GM23248 (cell line): ENCODE data around the gene APBA1. TPM values are rescaled to one million over a fixed set of nuclear protein-coding genes. Genes with fewer than 3 reads are reported as not detected.

Experiments
- DNase-seq: peaks from one replicate; pipeline ENCODE4 v3.0.0-alpha.2; 2015
- H2AFZ ChIP-seq: fragments of 200-600 bp; sonication (generic); 2 replicates; pipeline ENCODE4 v1.6.1; 2016; ENCODE audit warnings: antibody characterized with exemption
- H3F3A ChIP-seq: fragments of 200-600 bp; sonication (generic); 2 replicates; pipeline ENCODE4 v1.6.1; 2016; ENCODE audit warnings: mild to moderate bottlenecking, antibody characterized with exemption, mixed run types; ENCODE audit not compliant: insufficient read depth
- H3K27ac ChIP-seq: fragments of 200-600 bp; sonication (generic); 2 replicates; pipeline ENCODE4 v1.5.1; 2016; ENCODE audit warnings: mild to moderate bottlenecking
- H3K27me3 ChIP-seq: fragments of 200-600 bp; sonication (generic); replicated peaks from 2 replicates; pipeline ENCODE4 v1.6.1; 2016; ENCODE audit warnings: mild to moderate bottlenecking; ENCODE audit not compliant: insufficient read depth
- H3K36me3 ChIP-seq: fragments of 200-600 bp; sonication (generic); 2 replicates; pipeline ENCODE4 v1.6.1; 2016; ENCODE audit warnings: low read depth, mild to moderate bottlenecking
- H3K4me1 ChIP-seq: fragments of 200-600 bp; sonication (generic); 2 replicates; pipeline ENCODE4 v1.6.1; 2016; ENCODE audit warnings: mild to moderate bottlenecking; ENCODE audit not compliant: insufficient read depth
- H3K4me2 ChIP-seq: fragments of 200-600 bp; sonication (generic); one replicate; pipeline ENCODE4 v1.6.1; 2016; ENCODE audit warnings: mild to moderate bottlenecking; ENCODE audit not compliant: unreplicated experiment
- H3K4me3 ChIP-seq: fragments of 200-600 bp; sonication (generic); 2 replicates; pipeline ENCODE4 v1.5.1; 2016; ENCODE audit warnings: mild to moderate bottlenecking
- H3K79me2 ChIP-seq: fragments of 200-600 bp; sonication (generic); 2 replicates; pipeline ENCODE4 v1.6.1; 2016; ENCODE audit warnings: mild to moderate bottlenecking; ENCODE audit not compliant: insufficient read depth
- H3K9ac ChIP-seq: fragments of 200-600 bp; sonication (generic); 2 replicates; pipeline ENCODE4 v1.6.1; 2016; ENCODE audit warnings: mild to moderate bottlenecking
- H3K9me2 ChIP-seq: fragments of 200-600 bp; sonication (generic); 2 replicates; pipeline ENCODE4 v1.6.1; 2016; ENCODE audit warnings: mixed run types, mild to moderate bottlenecking, moderate library complexity; ENCODE audit not compliant: insufficient read depth
- H3K9me3 ChIP-seq: fragments of 200-600 bp; sonication (generic); one replicate; pipeline ENCODE4 v1.6.1; 2017; ENCODE audit warnings: low read depth
- H4K20me1 ChIP-seq: fragments of 200-600 bp; sonication (generic); 2 replicates; pipeline ENCODE4 v1.6.0; 2016; ENCODE audit not compliant: insufficient read depth
- EZH2 ChIP-seq: fragments of 200-600 bp; sonication (generic); IDR thresholded peaks from 2 replicates; pipeline ENCODE4 v1.6.1; 2018; ENCODE audit warnings: antibody characterized with exemption, mild to moderate bottlenecking; ENCODE audit not compliant: insufficient read depth, poor library complexity, severe bottlenecking
- EZH2phosphoT487 ChIP-seq: fragments of 200-600 bp; sonication (generic); IDR thresholded peaks from 2 replicates; pipeline ENCODE4 v1.6.1; 2018; ENCODE audit warnings: antibody characterized with exemption, moderate library complexity, mild to moderate bottlenecking, low read depth; ENCODE audit not compliant: insufficient read depth
- WGBS, 2 experiments: methylation state at CpG; one replicate each; pipeline ENCODE4 v1.1.6; 2015 to 2017; ENCODE audit warnings: low lambda C conversion rate in 2 of 2, low coverage in 1 of 2; ENCODE audit errors: missing lambda C conversion rate in 2 of 2; 5-methylcytosine and 5-hydroxymethylcytosine counted together
- in situ Hi-C: fragments of 300-500 bp; cut with MboI; formaldehyde crosslinking; loops from 2 replicates; pipeline ENCODE4 v1.15.0; 2020
- polyA plus RNA-seq: library from polyadenylated mRNA; unstranded; fragments of >200 nt; fragmentation: Nextera tagmentation; extraction: Ambion mirVana; gene quantifications from 2 replicates; pipeline ENCODE4 v1.2.1, GENCODE V29; 2016
- total RNA-seq: library from RNA; depleted of rRNA; stranded (reverse); fragments of >200 nt; shearing (Covaris generic); gene quantifications from 2 replicates; pipeline ENCODE4 v1.2.3, GENCODE V29; 2014

Gene APBA1
- total and polyA plus RNA-seq, 2 experiments from 2014 or later = 0.93 to 11.3 TPM

DNA sequence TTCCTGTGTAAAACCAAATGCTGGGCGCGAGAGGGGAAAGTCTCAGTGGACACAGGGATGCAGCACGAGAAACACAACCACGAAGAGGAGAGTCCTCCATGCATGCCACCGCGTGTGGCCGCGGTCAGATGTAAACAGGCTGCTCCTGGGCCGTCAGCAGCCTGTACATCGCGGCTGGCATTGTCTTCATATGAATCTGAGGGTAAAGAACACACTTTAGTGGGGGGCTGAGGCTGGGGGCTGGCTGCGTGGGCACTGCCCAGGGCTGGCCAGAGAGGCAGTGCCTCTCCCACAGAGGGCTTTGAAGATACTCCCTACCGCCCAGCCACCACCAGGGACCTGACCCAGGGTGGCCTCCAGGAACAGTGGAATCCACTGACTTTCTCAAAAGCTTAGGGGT is 241.0 kb downstream of the APBA1 start:
- no peak overlapping the region for H3K9ac ChIP-seq
- H3K4me1 ChIP-seq = no peaks in the 10 kb centered on the region
- H3K79me2 ChIP-seq = no peaks in the 10 kb centered on the region
- no peaks in the 10 kb centered on the region for H4K20me1 ChIP-seq
- H3F3A ChIP-seq = 0 out of 2 replicates have a peak, but pooled peaks cover 5% of the 10 kb centered on the region
- no peak overlapping the region for H3K4me2 ChIP-seq
- no peak overlapping the region for H3K27ac ChIP-seq
- H3K27me3 ChIP-seq = no peaks in the 10 kb centered on the region
- in situ Hi-C loops = loop anchor here (25.0 kb wide), 1 partner anchor 681 kb away; no protein-coding TSS in a partner anchor
- DNase-seq = no peak
- no peaks in the 10 kb centered on the region for H3K9me3 ChIP-seq
- WGBS, 2 experiments = 94 to 95% methylated on average over 13 of the region's 13 CpGs
- TF ChIP-seq EZH2phosphoT487 = no peak
- no peaks in the 10 kb centered on the region for H3K9me2 ChIP-seq
- H2AFZ ChIP-seq = no peak overlapping the region
- H3K36me3 ChIP-seq = no peaks in the 10 kb centered on the region
- H3K4me3 ChIP-seq = no peak overlapping the region

DNA sequence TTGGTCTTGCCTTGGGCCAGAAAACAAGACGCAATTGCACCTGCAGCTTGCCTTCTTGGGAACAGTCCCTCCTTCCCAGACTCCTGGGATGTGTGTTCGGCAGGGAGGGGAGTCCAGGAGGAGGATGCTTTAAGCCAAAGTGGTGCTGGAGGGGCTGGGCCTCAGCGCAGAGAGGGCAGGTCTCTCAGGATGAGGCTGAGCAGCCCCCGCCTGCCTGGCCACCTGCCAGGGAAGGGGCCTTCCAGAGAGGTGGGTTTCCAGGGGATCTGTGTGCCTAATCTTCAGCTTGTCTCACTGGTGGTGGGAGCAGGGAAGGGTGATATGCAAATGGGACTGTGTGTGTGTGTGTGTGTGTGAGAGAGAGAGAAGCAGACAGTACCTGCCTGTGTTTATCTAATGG is 242.0 kb downstream of the APBA1 start:
- Histone ChIP-seq H3K4me1 (no peaks in the 10 kb centered on the region), H3K9me2 (no peaks in the 10 kb centered on the region), H3K27ac (no peak overlapping the region), H3K9me3 (no peaks in the 10 kb centered on the region), H3K9ac (no peak overlapping the region), H2AFZ (no peak overlapping the region), H4K20me1 (no peaks in the 10 kb centered on the region), H3K36me3 (no peaks in the 10 kb centered on the region), H3K27me3 (no peaks in the 10 kb centered on the region), H3K4me2 (no peak overlapping the region), H3K79me2 (no peaks in the 10 kb centered on the region), H3K4me3 (no peak overlapping the region), H3F3A (0 out of 2 replicates have a peak, but pooled peaks cover 5% of the 10 kb centered on the region)
- TF ChIP-seq EZH2 (no peak), EZH2phosphoT487 (no peak)
- WGBS, 2 experiments = 83 to 89% methylated on average over 4 of the region's 4 CpGs
- DNase-seq = no peak
- in situ Hi-C loops = loop anchor here (25.0 kb wide), 1 partner anchor 682 kb away; no protein-coding TSS in a partner anchor

GRCh38 chr9:69429281-69429680 is 242.9 kb downstream of the APBA1 start:
- no peaks in the 10 kb centered on the region for H3K79me2 ChIP-seq
- no peaks in the 10 kb centered on the region for H3K27me3 ChIP-seq
- WGBS, 2 experiments = 78 to 79% methylated on average over 6 of the region's 6 CpGs
- no peak overlapping the region for H3K4me3 ChIP-seq
- H3K36me3 ChIP-seq = no peaks in the 10 kb centered on the region
- H3K9ac ChIP-seq = no peak overlapping the region
- no peak overlapping the region for H3K27ac ChIP-seq
- in situ Hi-C loops = loop anchor here (25.0 kb wide), 1 partner anchor 683 kb away; no protein-coding TSS in a partner anchor
- H3K4me2 ChIP-seq = no peak overlapping the region
- H3K4me1 ChIP-seq = no peaks in the 10 kb centered on the region
- H3F3A ChIP-seq = 0 out of 2 replicates have a peak, but pooled peaks cover 5% of the 10 kb centered on the region
- H3K9me2 ChIP-seq = no peaks in the 10 kb centered on the region
- no peak overlapping the region for H2AFZ ChIP-seq
- TF ChIP-seq EZH2phosphoT487 (no peak), EZH2 (no peak)
- no peak for DNase-seq
- H3K9me3 ChIP-seq = no peaks in the 10 kb centered on the region
- no peaks in the 10 kb centered on the region for H4K20me1 ChIP-seq

- Histone ChIP-seq H2AFZ (no peak overlapping the region), H3K9ac (no peak overlapping the region), H4K20me1 (no peaks in the 10 kb centered on the region), H3K9me3 (no peaks in the 10 kb centered on the region), H3K9me2 (no peaks in the 10 kb centered on the region), H3K4me3 (no peak overlapping the region), H3K4me2 (no peak overlapping the region), H3K79me2 (no peaks in the 10 kb centered on the region), H3K4me1 (no peaks in the 10 kb centered on the region), H3K36me3 (no peaks in the 10 kb centered on the region), H3F3A (0 out of 2 replicates have a peak, but pooled peaks cover 3% of the 10 kb centered on the region), H3K27me3 (no peaks in the 10 kb centered on the region), H3K27ac (no peak overlapping the region)
- no peak for TF ChIP-seq EZH2
- no peak for TF ChIP-seq EZH2phosphoT487
- 89 to 95% methylated on average over 15 of the region's 15 CpGs for WGBS, 2 experiments
- no peak for DNase-seq
- in situ Hi-C loops = loop anchor here (25.0 kb wide), 1 partner anchor 684 kb away; no protein-coding TSS in a partner anchor
Observed at GRCh38 chr9:69428017-69428785, 244.0 kb downstream of the APBA1 start.
